MM.1S (cell line): ENCODE measurements around the gene LTBP1.

ENCODE experiments used
- DNase-seq: peaks from one replicate; pipeline ENCODE4 v3.0.0-alpha.2; 2015
- H2AFZ ChIP-seq: fragments of 300-600 bp; sonication (generic); 2 replicates; pipeline ENCODE4 v1.6.0; 2016; ENCODE audit warnings: antibody characterized with exemption, low read length
- H3F3A ChIP-seq: fragments of 300-600 bp; sonication (generic); 2 replicates; pipeline ENCODE4 v1.6.1; 2016; ENCODE audit warnings: mild to moderate bottlenecking, antibody characterized with exemption, low read length, moderate library complexity, mixed read lengths; ENCODE audit not compliant: insufficient read depth
- H3K27ac ChIP-seq: fragments of 300-600 bp; sonication (generic); 2 replicates; pipeline ENCODE4 v1.5.1; 2016; ENCODE audit warnings: mild to moderate bottlenecking, low read length
- H3K27me3 ChIP-seq: fragments of 300-600 bp; sonication (generic); replicated peaks from 2 replicates; pipeline ENCODE4 v1.6.0; 2016; ENCODE audit warnings: low read length; ENCODE audit not compliant: insufficient read depth
- H3K36me3 ChIP-seq: fragments of 300-600 bp; sonication (generic); replicated peaks from 2 replicates; pipeline ENCODE4 v1.6.1; 2016; ENCODE audit warnings: mild to moderate bottlenecking, low read length, mixed read lengths; ENCODE audit not compliant: insufficient read depth
- H3K4me1 ChIP-seq: fragments of 300-600 bp; sonication (generic); 2 replicates; pipeline ENCODE4 v1.6.1; 2016; ENCODE audit warnings: low read length, mixed read lengths
- H3K4me2 ChIP-seq: fragments of 300-600 bp; sonication (generic); 2 replicates; pipeline ENCODE4 v1.6.0; 2016; ENCODE audit warnings: low read depth, low read length
- H3K4me3 ChIP-seq: fragments of 300-600 bp; sonication (generic); 2 replicates; pipeline ENCODE4 v1.5.1; 2016; ENCODE audit warnings: low read length, mixed read lengths
- H3K79me2 ChIP-seq: fragments of 300-600 bp; sonication (generic); 2 replicates; pipeline ENCODE4 v1.6.1; 2016; ENCODE audit warnings: mixed run types, low read length, mixed read lengths
- H3K9ac ChIP-seq: fragments of 300-600 bp; sonication (generic); 2 replicates; pipeline ENCODE4 v1.6.1; 2016; ENCODE audit warnings: low read length, mixed read lengths
- H3K9me2 ChIP-seq: fragments of 300-600 bp; sonication (generic); replicated peaks from 2 replicates; pipeline ENCODE4 v1.6.1; 2016; ENCODE audit warnings: mild to moderate bottlenecking, low read length, mixed read lengths; ENCODE audit not compliant: insufficient read depth
- H3K9me3 ChIP-seq: fragments of 300-600 bp; sonication (generic); replicated peaks from 2 replicates; pipeline ENCODE4 v1.6.1; 2016; ENCODE audit warnings: mild to moderate bottlenecking, low read length, mixed read lengths; ENCODE audit not compliant: insufficient read depth
- H4K20me1 ChIP-seq: fragments of 300-600 bp; sonication (generic); 2 replicates; pipeline ENCODE4 v1.6.1; 2016; ENCODE audit warnings: mild to moderate bottlenecking, low read length, moderate library complexity, mixed read lengths; ENCODE audit not compliant: insufficient read depth
- EZH2 ChIP-seq: fragments of 300-600 bp; sonication (generic); optimal IDR thresholded peaks from 2 replicates; pipeline ENCODE3; 2017; ENCODE audit warnings: low read depth, mild to moderate bottlenecking, antibody characterized with exemption, low read length, mixed read lengths
- EZH2phosphoT487 ChIP-seq: fragments of 300-600 bp; sonication (generic); IDR thresholded peaks from 2 replicates; pipeline ENCODE4 v1.6.1; 2018; ENCODE audit warnings: antibody characterized with exemption, low read length
- TF ChIP-seq, protein P1 (sequence below): fragments of 300-600 bp; sonication (generic); IDR thresholded peaks from 2 replicates; pipeline ENCODE4 v1.5.1; 2016; ENCODE audit warnings: antibody characterized with exemption, low read length, mixed read lengths

The LTBP1 gene

DNA sequence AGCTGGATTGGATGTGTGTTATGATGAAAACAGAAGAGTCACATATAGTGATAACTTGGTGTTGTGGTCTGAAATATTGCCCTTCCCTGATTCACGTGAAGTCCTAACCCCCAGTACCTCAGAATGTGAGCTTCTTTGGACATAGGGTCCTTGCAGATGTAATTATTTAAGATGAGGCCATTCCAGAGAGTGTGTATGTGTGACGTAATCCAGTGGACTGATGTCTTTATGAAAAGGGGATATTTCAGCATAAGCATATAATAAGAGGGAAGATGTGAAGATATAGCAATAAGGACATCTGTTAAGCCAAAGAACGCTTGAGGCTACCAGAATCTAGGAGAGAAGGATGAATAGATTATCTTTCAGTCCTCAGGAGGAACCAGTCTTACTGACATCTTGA is 62.5 kb downstream of the LTBP1 start:
- Histone ChIP-seq H3K4me1 (no peaks in the 10 kb centered on the region), H3K9me3 (no peaks in the 10 kb centered on the region), H2AFZ (no peak overlapping the region), H3K4me2 (no peak overlapping the region), H3K4me3 (no peak overlapping the region), H3F3A (no peaks in the 10 kb centered on the region), H4K20me1 (no peaks in the 10 kb centered on the region), H3K27me3 (no peaks in the 10 kb centered on the region), H3K9ac (no peak overlapping the region), H3K9me2 (no peaks in the 10 kb centered on the region), H3K36me3 (no peaks in the 10 kb centered on the region), H3K27ac (no peak overlapping the region), H3K79me2 (no peaks in the 10 kb centered on the region)
- TF ChIP-seq, protein P1, sequence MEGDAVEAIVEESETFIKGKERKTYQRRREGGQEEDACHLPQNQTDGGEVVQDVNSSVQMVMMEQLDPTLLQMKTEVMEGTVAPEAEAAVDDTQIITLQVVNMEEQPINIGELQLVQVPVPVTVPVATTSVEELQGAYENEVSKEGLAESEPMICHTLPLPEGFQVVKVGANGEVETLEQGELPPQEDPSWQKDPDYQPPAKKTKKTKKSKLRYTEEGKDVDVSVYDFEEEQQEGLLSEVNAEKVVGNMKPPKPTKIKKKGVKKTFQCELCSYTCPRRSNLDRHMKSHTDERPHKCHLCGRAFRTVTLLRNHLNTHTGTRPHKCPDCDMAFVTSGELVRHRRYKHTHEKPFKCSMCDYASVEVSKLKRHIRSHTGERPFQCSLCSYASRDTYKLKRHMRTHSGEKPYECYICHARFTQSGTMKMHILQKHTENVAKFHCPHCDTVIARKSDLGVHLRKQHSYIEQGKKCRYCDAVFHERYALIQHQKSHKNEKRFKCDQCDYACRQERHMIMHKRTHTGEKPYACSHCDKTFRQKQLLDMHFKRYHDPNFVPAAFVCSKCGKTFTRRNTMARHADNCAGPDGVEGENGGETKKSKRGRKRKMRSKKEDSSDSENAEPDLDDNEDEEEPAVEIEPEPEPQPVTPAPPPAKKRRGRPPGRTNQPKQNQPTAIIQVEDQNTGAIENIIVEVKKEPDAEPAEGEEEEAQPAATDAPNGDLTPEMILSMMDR, result no peak
- TF ChIP-seq EZH2 (no peak), EZH2phosphoT487 (no peak)
- no peak for DNase-seq

DNA sequence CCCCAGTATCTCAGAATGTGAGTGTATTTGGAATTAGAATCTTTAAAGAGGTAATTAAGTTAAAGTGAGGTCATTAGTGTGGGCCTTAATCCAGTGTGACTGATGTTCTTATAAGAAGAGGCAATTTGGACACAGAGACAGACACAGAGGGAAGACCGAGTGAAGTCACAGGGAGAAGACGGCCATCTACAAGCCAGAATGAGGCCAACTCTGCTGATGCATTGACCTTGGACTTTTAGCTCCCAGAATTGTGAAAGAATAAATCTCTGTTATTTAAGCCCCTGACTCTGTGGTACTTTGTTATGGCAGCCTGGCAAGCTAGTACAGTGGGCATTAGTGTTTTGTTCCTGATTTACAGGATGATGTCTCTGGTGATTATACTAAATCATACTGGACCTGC is 64.6 kb downstream of the LTBP1 start:
- no peaks in the 10 kb centered on the region for H3K9me3 ChIP-seq
- H3K27me3 ChIP-seq, result no peaks in the 10 kb centered on the region
- TF ChIP-seq EZH2phosphoT487 (no peak), EZH2 (no peak)
- TF ChIP-seq, protein P1, result no peak
- no peak overlapping the region for H3K4me3 ChIP-seq
- no peaks in the 10 kb centered on the region for H3K79me2 ChIP-seq
- no peaks in the 10 kb centered on the region for H3F3A ChIP-seq
- H3K9ac ChIP-seq, result no peak overlapping the region
- no peaks in the 10 kb centered on the region for H4K20me1 ChIP-seq
- no peaks in the 10 kb centered on the region for H3K36me3 ChIP-seq
- H3K4me1 ChIP-seq, result no peaks in the 10 kb centered on the region
- no peak for DNase-seq
- no peak overlapping the region for H3K27ac ChIP-seq
- H3K4me2 ChIP-seq, result no peak overlapping the region
- H3K9me2 ChIP-seq, result no peaks in the 10 kb centered on the region
- no peak overlapping the region for H2AFZ ChIP-seq

DNA sequence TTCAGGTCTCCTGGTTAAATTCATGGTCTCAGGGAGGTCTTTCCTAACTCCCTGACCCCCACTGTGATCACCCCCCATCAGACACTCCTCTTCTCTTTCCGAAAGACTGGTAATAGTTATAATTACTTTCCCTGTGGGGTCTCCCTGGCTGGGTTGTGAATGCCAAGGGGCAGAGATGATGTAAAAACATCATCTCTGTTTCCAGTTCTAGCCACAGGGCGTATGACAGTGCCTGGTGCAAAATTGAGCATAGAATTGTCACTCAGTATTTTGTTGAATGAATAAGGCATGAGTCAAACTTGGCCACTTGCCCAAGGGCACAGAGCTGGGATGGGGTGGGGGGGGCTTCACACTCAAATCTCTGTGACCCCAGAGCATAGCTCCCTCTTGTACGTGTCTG is 65.2 kb downstream of the LTBP1 start:
- H4K20me1 ChIP-seq, result no peaks in the 10 kb centered on the region
- H3K4me1 ChIP-seq, result no peaks in the 10 kb centered on the region
- H3K27ac ChIP-seq, result no peak overlapping the region
- H2AFZ ChIP-seq, result no peak overlapping the region
- no peak overlapping the region for H3K4me2 ChIP-seq
- no peaks in the 10 kb centered on the region for H3K79me2 ChIP-seq
- no peaks in the 10 kb centered on the region for H3K27me3 ChIP-seq
- H3K9me2 ChIP-seq, result no peaks in the 10 kb centered on the region
- no peaks in the 10 kb centered on the region for H3F3A ChIP-seq
- H3K9ac ChIP-seq, result no peak overlapping the region
- TF ChIP-seq EZH2 (no peak), EZH2phosphoT487 (no peak)
- TF ChIP-seq, protein P1, result no peak
- no peaks in the 10 kb centered on the region for H3K9me3 ChIP-seq
- no peak for DNase-seq
- H3K4me3 ChIP-seq, result no peak overlapping the region
- no peaks in the 10 kb centered on the region for H3K36me3 ChIP-seq
